ELF-1 (cell line): ENCODE data around the gene UNC5B.

ENCODE experiments used
- DNase-seq: peaks from one replicate; pipeline ENCODE4 v3.0.0-alpha.2; 2016; ENCODE audit warnings: low read depth, low spot score

The UNC5B gene

GRCh38 chr10:71239946-71240795, 27.8 kb downstream of the UNC5B start:
- no peak for DNase-seq

- DNase-seq = no peak
Measured at GRCh38 chr10:71241114-71241829, 28.9 kb downstream of the UNC5B start.

GRCh38 chr10:71241830-71242621, 29.7 kb downstream of the UNC5B start:
- DNase-seq = no peak

- no peak for DNase-seq
Measured at GRCh38 chr10:71242622-71243009, 30.2 kb downstream of the UNC5B start.

- DNase-seq = no peak
Measured at GRCh38 chr10:71243756-71244395, 31.5 kb downstream of the UNC5B start.

- no peak for DNase-seq
Measured at GRCh38 chr10:71244431-71245419, 32.4 kb downstream of the UNC5B start.

- DNase-seq = no peak
Measured at GRCh38 chr10:71245420-71246325, 33.3 kb downstream of the UNC5B start.

- peak; percentile 63 for DNase-seq
Measured at GRCh38 chr10:71246591-71247413, 34.4 kb downstream of the UNC5B start.

GRCh38 chr10:71247414-71247705, 35.0 kb downstream of the UNC5B start:
- no peak for DNase-seq

- DNase-seq = no peak
Measured at GRCh38 chr10:71247804-71248203, 35.4 kb downstream of the UNC5B start.

GRCh38 chr10:71248210-71248609, 35.8 kb downstream of the UNC5B start:
- no peak for DNase-seq

- DNase-seq = no peak
Measured at GRCh38 chr10:71249996-71250395, 37.6 kb downstream of the UNC5B start.

GRCh38 chr10:71250405-71250804, 38.0 kb downstream of the UNC5B start:
- DNase-seq = no peak

GRCh38 chr10:71250842-71251241, 38.5 kb downstream of the UNC5B start:
- no peak for DNase-seq

- DNase-seq = no peak
Measured at GRCh38 chr10:71251319-71251718, 38.9 kb downstream of the UNC5B start.

GRCh38 chr10:71252220-71252619, 39.9 kb downstream of the UNC5B start:
- DNase-seq = no peak

GRCh38 chr10:71253981-71254818, 41.8 kb downstream of the UNC5B start:
- DNase-seq = no peak
